ENCODE measurements around the gene SMIM3. TPM values are rescaled to one million over a fixed set of nuclear protein-coding genes. Genes with fewer than 3 reads are reported as not detected.
"Not testable (repeated sequence)": the region's sequence is repeated elsewhere in the genome, so short reads cannot be mapped to it uniquely, and the experiment has no call there.

The SMIM3 gene
- total RNA-seq, 3 donors from 2014 or later (not counting 1 experiment from before 2014, with no cell fraction given), result 7.0 to 9.4 (median 8.9) TPM

DNA sequence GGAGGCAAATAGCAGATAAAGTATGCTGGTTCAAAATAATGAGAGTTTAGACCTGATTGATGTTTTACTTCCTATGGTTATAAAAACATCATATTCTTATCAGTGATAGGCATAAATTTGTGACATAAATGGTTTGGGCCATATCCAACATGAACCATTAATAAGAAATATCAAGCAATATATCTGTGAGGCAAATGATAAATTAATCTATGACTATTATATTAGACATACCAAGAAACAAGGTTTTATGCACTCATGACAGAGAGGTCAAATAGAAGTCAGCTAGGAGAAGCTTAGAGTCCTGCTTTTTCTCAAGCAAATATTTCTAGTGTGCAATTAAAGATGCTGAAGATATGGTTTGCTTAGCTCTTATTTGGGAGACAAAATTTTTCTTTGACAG is 10.4 kb downstream of the SMIM3 start:
- TF ChIP-seq, protein P1, sequence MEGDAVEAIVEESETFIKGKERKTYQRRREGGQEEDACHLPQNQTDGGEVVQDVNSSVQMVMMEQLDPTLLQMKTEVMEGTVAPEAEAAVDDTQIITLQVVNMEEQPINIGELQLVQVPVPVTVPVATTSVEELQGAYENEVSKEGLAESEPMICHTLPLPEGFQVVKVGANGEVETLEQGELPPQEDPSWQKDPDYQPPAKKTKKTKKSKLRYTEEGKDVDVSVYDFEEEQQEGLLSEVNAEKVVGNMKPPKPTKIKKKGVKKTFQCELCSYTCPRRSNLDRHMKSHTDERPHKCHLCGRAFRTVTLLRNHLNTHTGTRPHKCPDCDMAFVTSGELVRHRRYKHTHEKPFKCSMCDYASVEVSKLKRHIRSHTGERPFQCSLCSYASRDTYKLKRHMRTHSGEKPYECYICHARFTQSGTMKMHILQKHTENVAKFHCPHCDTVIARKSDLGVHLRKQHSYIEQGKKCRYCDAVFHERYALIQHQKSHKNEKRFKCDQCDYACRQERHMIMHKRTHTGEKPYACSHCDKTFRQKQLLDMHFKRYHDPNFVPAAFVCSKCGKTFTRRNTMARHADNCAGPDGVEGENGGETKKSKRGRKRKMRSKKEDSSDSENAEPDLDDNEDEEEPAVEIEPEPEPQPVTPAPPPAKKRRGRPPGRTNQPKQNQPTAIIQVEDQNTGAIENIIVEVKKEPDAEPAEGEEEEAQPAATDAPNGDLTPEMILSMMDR (IDR thresholded peaks at IDR 0.05), result no peak
- ATAC-seq (no peak), DNase-seq (no peak)
- no peaks in the 10 kb centered on the region for H3K36me3 Mint-ChIP-seq
- H3K27ac Mint-ChIP-seq, result peak overlapping the region in 1 of 2 donors; percentile 82
- Histone ChIP-seq H3K4me1 (ENCODE audit: control insufficient read depth, insufficient read depth, low read length) (peaks cover 7% of the 10 kb centered on the region), H3K9me3 (ENCODE audit: control insufficient read depth, insufficient read depth, low read length) (no peaks in the 10 kb centered on the region), H3K36me3 (ENCODE audit: control insufficient read depth, insufficient read depth, low read length) (no peaks in the 10 kb centered on the region), H3K27ac (ENCODE audit: low read length) (no peak overlapping the region), H3K4me3 (ENCODE audit: low read length) (no peak overlapping the region), H3K27me3 (ENCODE audit: control insufficient read depth, insufficient read depth, low read length) (no peaks in the 10 kb centered on the region)
- no peak overlapping the region for H3K4me3 Mint-ChIP-seq
- H3K27me3 Mint-ChIP-seq (ENCODE audit: low read depth in 2 of 2), result no peaks in the 10 kb centered on the region
- H3K4me1 Mint-ChIP-seq, result peaks cover 32 to 39% of the 10 kb centered on the region in 2 donors
- H3K9me3 Mint-ChIP-seq, result no peaks in the 10 kb centered on the region
- intact Hi-C loops (cut with micrococcal nuclease), result loop anchor here (10.0 kb wide), 1 partner anchor 306 kb away; no protein-coding TSS in a partner anchor

- peak overlapping the region in 1 of 2 donors; percentile 82 for H3K27ac Mint-ChIP-seq
- TF ChIP-seq, protein P1 (IDR thresholded peaks at IDR 0.05), result no peak
- peaks cover 27 to 34% of the 10 kb centered on the region in 2 donors for H3K4me1 Mint-ChIP-seq
- no peaks in the 10 kb centered on the region for H3K9me3 Mint-ChIP-seq
- H3K27me3 ChIP-seq (ENCODE audit: control insufficient read depth, insufficient read depth, low read length), result no peaks in the 10 kb centered on the region
- H3K9me3 ChIP-seq (ENCODE audit: control insufficient read depth, insufficient read depth, low read length), result no peaks in the 10 kb centered on the region
- H3K27ac ChIP-seq (ENCODE audit: low read length), result no peak overlapping the region
- no peaks in the 10 kb centered on the region for H3K36me3 ChIP-seq (ENCODE audit: control insufficient read depth, insufficient read depth, low read length)
- no peaks in the 10 kb centered on the region for H3K27me3 Mint-ChIP-seq (ENCODE audit: low read depth in 2 of 2)
- no peak overlapping the region for H3K4me3 Mint-ChIP-seq
- 67% methylated on average over 6 of the region's 6 CpGs for WGBS (ENCODE audit: insufficient coverage)
- DNase-seq (no peak), ATAC-seq (no peak)
- no peak overlapping the region for H3K4me3 ChIP-seq (ENCODE audit: low read length)
- H3K4me1 ChIP-seq (ENCODE audit: control insufficient read depth, insufficient read depth, low read length), result peaks cover 5% of the 10 kb centered on the region
- intact Hi-C loops (cut with micrococcal nuclease), result loop anchor here (10.0 kb wide), 1 partner anchor 305 kb away; no protein-coding TSS in a partner anchor
- no peaks in the 10 kb centered on the region for H3K36me3 Mint-ChIP-seq
Observed at GRCh38 chr5:150789450-150789849, 10.9 kb downstream of the SMIM3 start.

DNA sequence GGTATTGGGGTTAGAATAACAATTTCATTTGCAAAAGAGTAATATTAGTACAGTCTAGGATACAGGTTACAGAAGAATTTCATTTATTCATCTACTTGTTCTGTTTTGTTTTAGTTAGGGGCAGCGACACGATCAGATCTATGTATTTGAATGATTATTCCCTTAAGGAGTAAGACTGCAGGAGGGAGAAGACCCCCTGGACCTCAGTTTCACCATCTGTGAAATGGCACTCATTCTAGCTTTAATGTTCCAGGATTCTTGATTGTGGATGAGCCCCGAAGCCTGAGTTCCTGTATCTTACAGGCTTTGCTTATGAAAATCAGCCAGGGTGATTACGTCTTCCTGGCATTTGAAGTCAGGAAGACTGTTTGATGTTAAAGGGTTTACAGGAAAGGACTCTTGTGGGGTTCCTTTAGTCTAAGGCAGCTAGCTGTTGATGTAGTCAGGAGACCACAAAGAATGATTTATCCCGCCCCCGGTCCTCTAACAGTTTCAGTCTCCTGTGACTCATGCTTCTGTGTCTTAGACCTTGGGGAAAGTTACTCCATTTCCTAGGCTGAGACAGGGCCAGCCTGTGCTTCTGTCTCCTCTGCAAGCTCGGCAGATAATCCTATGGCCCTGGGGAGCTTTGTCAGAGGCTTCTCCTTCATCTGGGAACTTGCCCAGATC is 11.5 kb downstream of the SMIM3 start:
- H3K4me3 Mint-ChIP-seq, result no peak overlapping the region
- no peaks in the 10 kb centered on the region for H3K9me3 ChIP-seq (ENCODE audit: control insufficient read depth, insufficient read depth, low read length)
- H3K9me3 Mint-ChIP-seq, result no peaks in the 10 kb centered on the region
- no peak overlapping the region for H3K4me3 ChIP-seq (ENCODE audit: low read length)
- no peak overlapping the region for H3K27ac ChIP-seq (ENCODE audit: low read length)
- 36% methylated on average over 7 of the region's 7 CpGs for WGBS (ENCODE audit: insufficient coverage)
- H3K27me3 Mint-ChIP-seq (ENCODE audit: low read depth in 2 of 2), result no peaks in the 10 kb centered on the region
- TF ChIP-seq, protein P1 (IDR thresholded peaks at IDR 0.05), result no peak
- intact Hi-C loops (cut with micrococcal nuclease), result loop anchor here (10.0 kb wide), 1 partner anchor 305 kb away; no protein-coding TSS in a partner anchor
- H3K4me1 Mint-ChIP-seq, result peaks cover 22 to 29% of the 10 kb centered on the region in 2 donors
- H3K27ac Mint-ChIP-seq, result peak overlapping the region in 1 of 2 donors; percentile 82
- H3K36me3 ChIP-seq (ENCODE audit: control insufficient read depth, insufficient read depth, low read length), result no peaks in the 10 kb centered on the region
- H3K27me3 ChIP-seq (ENCODE audit: control insufficient read depth, insufficient read depth, low read length), result no peaks in the 10 kb centered on the region
- DNase-seq, result peak; percentile 22 to 72
- ATAC-seq, result peak; percentile 82 to 97 (median 87)
- no peaks in the 10 kb centered on the region for H3K36me3 Mint-ChIP-seq
- peaks cover 5% of the 10 kb centered on the region for H3K4me1 ChIP-seq (ENCODE audit: control insufficient read depth, insufficient read depth, low read length)

DNA sequence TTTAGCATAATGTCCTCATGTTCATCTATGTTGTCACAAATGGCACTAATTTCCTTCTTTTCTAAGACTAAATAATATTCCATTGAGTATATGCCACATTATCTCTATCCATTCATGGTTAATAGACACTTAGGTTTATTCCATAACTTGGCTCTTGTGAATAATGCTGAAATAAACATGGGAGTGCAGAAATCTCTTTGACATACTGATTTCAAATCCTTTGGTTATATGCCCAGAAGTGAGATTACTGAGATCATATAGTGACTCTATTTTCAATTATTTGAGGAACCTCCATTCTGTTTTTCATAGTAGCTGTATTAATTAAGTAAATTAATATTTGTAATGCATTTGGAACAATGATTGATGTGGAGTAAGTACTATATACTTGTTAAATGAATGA is 13.0 kb downstream of the SMIM3 start:
- H3K4me3 Mint-ChIP-seq, result no peak overlapping the region
- H3K27ac Mint-ChIP-seq, result peak overlapping the region in 1 of 2 donors; percentile 82
- ATAC-seq (no peak), DNase-seq (no peak)
- no peaks in the 10 kb centered on the region for H3K27me3 Mint-ChIP-seq (ENCODE audit: low read depth in 2 of 2)
- H3K36me3 ChIP-seq (ENCODE audit: control insufficient read depth, insufficient read depth, low read length), result peaks cover 1% of the 10 kb centered on the region
- TF ChIP-seq, protein P1 (IDR thresholded peaks at IDR 0.05), result no peak
- no peak overlapping the region for H3K4me3 ChIP-seq (ENCODE audit: low read length)
- no peaks in the 10 kb centered on the region for H3K27me3 ChIP-seq (ENCODE audit: control insufficient read depth, insufficient read depth, low read length)
- no peaks in the 10 kb centered on the region for H3K9me3 ChIP-seq (ENCODE audit: control insufficient read depth, insufficient read depth, low read length)
- intact Hi-C loops (cut with micrococcal nuclease), result no loop called here
- peaks cover 22 to 29% of the 10 kb centered on the region in 2 donors for H3K4me1 Mint-ChIP-seq
- peaks cover 5% of the 10 kb centered on the region for H3K4me1 ChIP-seq (ENCODE audit: control insufficient read depth, insufficient read depth, low read length)
- H3K9me3 Mint-ChIP-seq, result no peaks in the 10 kb centered on the region
- H3K27ac ChIP-seq (ENCODE audit: low read length), result no peak overlapping the region
- no peaks in the 10 kb centered on the region for H3K36me3 Mint-ChIP-seq

GRCh38 chr5:150793423-150793888 is 14.9 kb downstream of the SMIM3 start:
- WGBS (ENCODE audit: insufficient coverage), result 100% methylated on average over 1 of the region's 2 CpGs
- ATAC-seq; H3K27me3 Mint-ChIP-seq (ENCODE audit: low read depth in 2 of 2); H3K4me3 Mint-ChIP-seq; H3K9me3 ChIP-seq (ENCODE audit: control insufficient read depth, insufficient read depth, low read length); H3K36me3 ChIP-seq (ENCODE audit: control insufficient read depth, insufficient read depth, low read length); H3K27me3 ChIP-seq (ENCODE audit: control insufficient read depth, insufficient read depth, low read length); DNase-seq; H3K9me3 Mint-ChIP-seq; H3K27ac Mint-ChIP-seq; intact Hi-C loops (cut with micrococcal nuclease); H3K4me1 ChIP-seq (ENCODE audit: control insufficient read depth, insufficient read depth, low read length); H3K4me3 ChIP-seq (ENCODE audit: low read length); H3K27ac ChIP-seq (ENCODE audit: low read length); H3K36me3 Mint-ChIP-seq: not testable (repeated sequence)
- peaks cover 22 to 23% of the 10 kb centered on the region in 2 donors for H3K4me1 Mint-ChIP-seq

Data from natural killer cell (primary cell).